DMS153 treated with DMSO at 0.1 percent for 48 hours (cell line): Measurements from ENCODE around the gene TMEM170A.

Source experiments
- DNase-seq: peaks from one replicate; lab custom pipeline; 2025; ENCODE audit not compliant: unreplicated experiment; lab: John Stamatoyannopoulos, UW

TMEM170A gene

GRCh38 chr16:75406943-75407342 lies 57.5 kb downstream of the TMEM170A start:
- DNase-seq = no peak

GRCh38 chr16:75402821-75403475 lies 61.5 kb downstream of the TMEM170A start:
- peak; percentile 10 for DNase-seq

- DNase-seq = no peak
These were observed 62.2 kb downstream of the TMEM170A start for GRCh38 chr16:75402159-75402820.

- DNase-seq = no peak
These were observed 62.8 kb downstream of the TMEM170A start for GRCh38 chr16:75401691-75402090.

- DNase-seq = no peak
These were observed 66.2 kb downstream of the TMEM170A start for GRCh38 chr16:75398333-75398732.

- no peak for DNase-seq
These were observed 69.5 kb downstream of the TMEM170A start for GRCh38 chr16:75394941-75395340.
